Brain microvascular endothelial cell (primary cell): Measurements from ENCODE around the gene CCNG1.
"Not testable (repeated sequence)": the region's sequence is repeated elsewhere in the genome, so short reads cannot be mapped to it uniquely, and the experiment has no call there.

Experiments used
- DNase-seq: peaks from one replicate; pipeline ENCODE4 v3.0.0-alpha.2; 2020
- H3K27ac ChIP-seq: fragments of 250-450 bp; sonication (Bioruptor Pico); 2 replicates; pipeline ENCODE4 v1.5.1; 2020; ENCODE audit warnings: mild to moderate bottlenecking, moderate library complexity
- H3K27me3 ChIP-seq: fragments of 250-450 bp; sonication (Bioruptor Pico); replicated peaks from 2 replicates; pipeline ENCODE4 v1.5.1; 2020; ENCODE audit warnings: mild to moderate bottlenecking
- H3K36me3 ChIP-seq: fragments of 250-450 bp; sonication (Bioruptor Pico); replicated peaks from 2 replicates; pipeline ENCODE4 v1.5.1; 2020; ENCODE audit warnings: mild to moderate bottlenecking
- H3K4me3 ChIP-seq: 2 replicates; pipeline ENCODE4 v1.5.1; 2011; ENCODE audit warnings: low read depth, mild to moderate bottlenecking, control low read depth, low read length, moderate library complexity
- CTCF ChIP-seq: IDR thresholded peaks from 2 replicates; pipeline ENCODE4 v1.5.1; 2011; ENCODE audit warnings: low read depth, mild to moderate bottlenecking, moderate library complexity, low read length, control low read depth, inconsistent platforms; ENCODE audit errors: missing control alignments
- in situ Hi-C: cut with HindIII; loops from 2 replicates; pipeline ENCODE4 v1.10.0; 2017; ENCODE audit warnings: low sequenced_read_pairs, low pct_ligation_motif_present

CCNG1 gene

GRCh38 chr5:163437309-163438182 lies at the start of gene CCNG1:
Gene CCNG1, plus strand, starts transcription at chr5:163437595. Its CDS starts 1,662 bp downstream, at chr5:163439257.
- in situ Hi-C loops, result no loop called here
- TF ChIP-seq CTCF, result no peak
- peaks cover 28% of the 10 kb centered on the region for H3K36me3 ChIP-seq
- no peaks in the 10 kb centered on the region for H3K27me3 ChIP-seq
- DNase-seq, result peak; percentile 97
- peak within 1 kb of the TSS; percentile 87 for H3K27ac ChIP-seq
- peak within 1 kb of the TSS; percentile 85 for H3K4me3 ChIP-seq

GRCh38 chr5:163395792-163396191 lies 41.6 kb upstream of the CCNG1 start:
- H3K36me3 ChIP-seq, result no peaks in the 10 kb centered on the region
- DNase-seq, result no peak
- H3K27me3 ChIP-seq, result no peaks in the 10 kb centered on the region
- TF ChIP-seq CTCF, result no peak
- no peak overlapping the region for H3K27ac ChIP-seq
- H3K4me3 ChIP-seq, result no peak overlapping the region
- in situ Hi-C loops, result no loop called here

GRCh38 chr5:163396818-163397340 lies 40.5 kb upstream of the CCNG1 start:
- DNase-seq, in situ Hi-C loops, H3K27ac ChIP-seq, H3K27me3 ChIP-seq, H3K36me3 ChIP-seq, H3K4me3 ChIP-seq: not testable (repeated sequence)

GRCh38 chr5:163397354-163397753 lies 40.0 kb upstream of the CCNG1 start:
- in situ Hi-C loops, result no loop called here
- Histone ChIP-seq H3K4me3 (no peak overlapping the region), H3K36me3 (no peaks in the 10 kb centered on the region), H3K27ac (no peak overlapping the region), H3K27me3 (no peaks in the 10 kb centered on the region)
- no peak for DNase-seq
- no peak for TF ChIP-seq CTCF

- H3K27ac ChIP-seq, result no peak overlapping the region
- no peaks in the 10 kb centered on the region for H3K27me3 ChIP-seq
- H3K36me3 ChIP-seq, result no peaks in the 10 kb centered on the region
- in situ Hi-C loops, result no loop called here
- no peak for TF ChIP-seq CTCF
- DNase-seq, result no peak
- H3K4me3 ChIP-seq, result no peak overlapping the region
Measured at GRCh38 chr5:163399923-163400322, 37.5 kb upstream of the CCNG1 start.

- TF ChIP-seq CTCF, result no peak
- no peaks in the 10 kb centered on the region for H3K27me3 ChIP-seq
- DNase-seq, result no peak
- no peak overlapping the region for H3K27ac ChIP-seq
- no peaks in the 10 kb centered on the region for H3K36me3 ChIP-seq
- in situ Hi-C loops, result no loop called here
- no peak overlapping the region for H3K4me3 ChIP-seq
Measured at GRCh38 chr5:163401271-163401670, 36.1 kb upstream of the CCNG1 start.
